Astrocyte (in vitro differentiated cells and primary cell): ENCODE data around the gene GJB4. TPM values are rescaled to one million over a fixed set of nuclear protein-coding genes. Genes with fewer than 3 reads are reported as not detected.

Source experiments
- DNase-seq: peaks from one replicate; pipeline ENCODE4 v3.0.0-alpha.2; 2010; ENCODE audit warnings: low read depth
- FAIRE-seq: peaks from 2 replicates; lab custom pipeline; 2011; peaks lifted over from hg19 to GRCh38; lab: Jason Lieb, UNC
- H2AFZ ChIP-seq: 2 replicates; pipeline ENCODE4 v1.6.0; 2012; ENCODE audit warnings: low read depth, low read length, inconsistent platforms
- H3K27ac ChIP-seq: 2 replicates; pipeline ENCODE4 v1.5.1; 2011; ENCODE audit warnings: low read depth, low read length, inconsistent platforms
- H3K27me3 ChIP-seq: 2 replicates; pipeline ENCODE4 v1.6.0; 2011; ENCODE audit warnings: low read length, inconsistent platforms; ENCODE audit not compliant: insufficient read depth
- H3K36me3 ChIP-seq: 2 replicates; pipeline ENCODE4 v1.5.1; 2011; ENCODE audit warnings: low read length, inconsistent platforms; ENCODE audit not compliant: insufficient read depth
- H3K4me1 ChIP-seq: 2 replicates; pipeline ENCODE4 v1.5.1; 2011; ENCODE audit warnings: low read length, inconsistent platforms; ENCODE audit not compliant: insufficient read depth
- H3K4me2 ChIP-seq: 2 replicates; pipeline ENCODE4 v1.6.0; 2012; ENCODE audit warnings: low read length, inconsistent platforms
- H3K4me3 ChIP-seq: 2 replicates; pipeline ENCODE4 v1.5.1; 2011; ENCODE audit warnings: low read depth, mild to moderate bottlenecking, low read length, inconsistent platforms; ENCODE audit not compliant: insufficient read depth
- H3K79me2 ChIP-seq: 2 replicates; pipeline ENCODE4 v1.6.0; 2012; ENCODE audit warnings: mild to moderate bottlenecking, low read length, inconsistent platforms; ENCODE audit not compliant: insufficient read depth
- H3K9ac ChIP-seq: 2 replicates; pipeline ENCODE4 v1.6.0; 2012; ENCODE audit warnings: mild to moderate bottlenecking, low read length, inconsistent platforms
- H3K9me3 ChIP-seq: 2 replicates; pipeline ENCODE4 v1.5.1; 2012; ENCODE audit warnings: low read depth, mild to moderate bottlenecking, low read length, inconsistent platforms; ENCODE audit not compliant: insufficient read depth
- H4K20me1 ChIP-seq: 2 replicates; pipeline ENCODE4 v1.6.0; 2012; ENCODE audit warnings: low read length, inconsistent platforms; ENCODE audit not compliant: insufficient read depth
- H3K27ac Mint-ChIP-seq: one replicate; pipeline ENCODE4 v1.8.0; 2021; ENCODE audit warnings: mild to moderate bottlenecking, mixed read lengths; ENCODE audit not compliant: unreplicated experiment
- H3K27me3 Mint-ChIP-seq: one replicate; pipeline ENCODE4 v1.8.0; 2021; ENCODE audit warnings: low read depth, mixed read lengths; ENCODE audit not compliant: unreplicated experiment
- H3K36me3 Mint-ChIP-seq: one replicate; pipeline ENCODE4 v1.8.0; 2021; ENCODE audit warnings: low read depth, mixed read lengths; ENCODE audit not compliant: unreplicated experiment
- H3K4me1 Mint-ChIP-seq: one replicate; pipeline ENCODE4 v1.8.0; 2021; ENCODE audit warnings: low read depth, mixed read lengths; ENCODE audit not compliant: unreplicated experiment
- H3K4me3 Mint-ChIP-seq: one replicate; pipeline ENCODE4 v1.8.0; 2021; ENCODE audit warnings: mild to moderate bottlenecking, moderate library complexity, mixed read lengths; ENCODE audit not compliant: unreplicated experiment
- H3K9me3 Mint-ChIP-seq: one replicate; pipeline ENCODE4 v1.8.0; 2021; ENCODE audit warnings: mild to moderate bottlenecking, mixed read lengths; ENCODE audit not compliant: unreplicated experiment
- CTCF ChIP-seq: IDR thresholded peaks from 2 replicates; pipeline ENCODE4 v1.5.1; 2011; ENCODE audit warnings: low read depth, mild to moderate bottlenecking, inconsistent platforms, low read length, moderate library complexity; ENCODE audit not compliant: insufficient read depth
- EZH2 ChIP-seq: IDR thresholded peaks from 2 replicates; pipeline ENCODE4 v1.6.1; 2012; ENCODE audit warnings: mild to moderate bottlenecking, low read length, inconsistent platforms; ENCODE audit not compliant: insufficient read depth
- total RNA-seq: library from RNA; stranded (reverse); gene quantifications from 2 replicates; pipeline ENCODE4 v1.2.1, GENCODE V29; 2021

Gene GJB4
- total RNA-seq, 1 donor from 2014 or later = not detected

- Histone ChIP-seq H3K27me3 (peaks cover 2% of the 10 kb centered on the region), H3K4me1 (no peaks in the 10 kb centered on the region), H3K9me3 (no peaks in the 10 kb centered on the region), H3K4me3 (no peak overlapping the region), H3K4me2 (no peak overlapping the region), H4K20me1 (peaks cover 3% of the 10 kb centered on the region), H3K79me2 (no peaks in the 10 kb centered on the region), H2AFZ (no peak overlapping the region), H3K9ac (no peak overlapping the region), H3K36me3 (no peaks in the 10 kb centered on the region), H3K27ac (no peak overlapping the region)
- Mint-ChIP-seq H3K36me3 (no peaks in the 10 kb centered on the region), H3K4me3 (no peak overlapping the region), H3K27ac (no peak overlapping the region), H3K27me3 (peaks cover 56% of the 10 kb centered on the region), H3K9me3 (peaks cover 5% of the 10 kb centered on the region), H3K4me1 (peaks cover 2% of the 10 kb centered on the region)
- TF ChIP-seq CTCF (no peak), EZH2 (no peak)
- FAIRE-seq = no peak
- no peak for DNase-seq
These were observed 13.4 kb upstream of the GJB4 start for GRCh38 chr1:34746101-34746500.

GRCh38 chr1:34746785-34747637, 12.5 kb upstream of the GJB4 start:
- no peak for FAIRE-seq
- Histone ChIP-seq H3K36me3 (no peaks in the 10 kb centered on the region), H2AFZ (no peak overlapping the region), H3K9ac (no peak overlapping the region), H3K4me2 (no peak overlapping the region), H3K9me3 (no peaks in the 10 kb centered on the region), H3K27ac (no peak overlapping the region), H3K27me3 (peaks cover 2% of the 10 kb centered on the region), H3K4me1 (no peaks in the 10 kb centered on the region), H3K4me3 (no peak overlapping the region), H3K79me2 (no peaks in the 10 kb centered on the region), H4K20me1 (peaks cover 3% of the 10 kb centered on the region)
- Mint-ChIP-seq H3K4me3 (no peak overlapping the region), H3K27ac (no peak overlapping the region), H3K4me1 (peaks cover 2% of the 10 kb centered on the region), H3K27me3 (peaks cover 55% of the 10 kb centered on the region), H3K9me3 (peaks cover 5% of the 10 kb centered on the region), H3K36me3 (no peaks in the 10 kb centered on the region)
- DNase-seq = no peak
- TF ChIP-seq EZH2 (no peak), CTCF (no peak)

- Histone ChIP-seq H4K20me1 (no peaks in the 10 kb centered on the region), H3K4me3 (no peak overlapping the region), H3K79me2 (no peaks in the 10 kb centered on the region), H3K4me1 (no peaks in the 10 kb centered on the region), H3K27me3 (peaks cover 2% of the 10 kb centered on the region), H3K27ac (no peak overlapping the region), H3K36me3 (no peaks in the 10 kb centered on the region), H3K4me2 (no peak overlapping the region), H2AFZ (no peak overlapping the region), H3K9ac (no peak overlapping the region), H3K9me3 (no peaks in the 10 kb centered on the region)
- DNase-seq (no peak), FAIRE-seq (no peak)
- H3K4me1 Mint-ChIP-seq = peaks cover 2% of the 10 kb centered on the region
- H3K36me3 Mint-ChIP-seq = no peaks in the 10 kb centered on the region
- peaks cover 49% of the 10 kb centered on the region for H3K27me3 Mint-ChIP-seq
- H3K27ac Mint-ChIP-seq = no peak overlapping the region
- H3K4me3 Mint-ChIP-seq = no peak overlapping the region
- peaks cover 5% of the 10 kb centered on the region for H3K9me3 Mint-ChIP-seq
- no peak for TF ChIP-seq CTCF
- TF ChIP-seq EZH2 = no peak
These were observed 11.9 kb upstream of the GJB4 start for GRCh38 chr1:34747638-34747941.
